CD4-positive, alpha-beta T cell treated with Interleukin-21 for 1 hour (primary cell): ENCODE results near the gene GPR3.
"Not testable (repeated sequence)": the region's sequence is repeated elsewhere in the genome, so short reads cannot be mapped to it uniquely, and the experiment has no call there.

ENCODE experiments used
- DNase-seq: peaks from one replicate; pipeline ENCODE4 v3.0.0-alpha.2; 2020

Gene GPR3

GRCh38 chr1:27380224-27380623, 12.2 kb upstream of the GPR3 start:
- DNase-seq = no peak

GRCh38 chr1:27380766-27381733, 11.4 kb upstream of the GPR3 start:
- no peak for DNase-seq

GRCh38 chr1:27381969-27382762, 10.3 kb upstream of the GPR3 start:
- DNase-seq = no peak

GRCh38 chr1:27383039-27383605, 9.3 kb upstream of the GPR3 start, which contains the start of gene CD164L2:
CD164L2 (minus strand) TSS chr1:27383333; CDS start chr1:27383239, 94 bp downstream.
- DNase-seq = peak; percentile 40

GRCh38 chr1:27383661-27384060, 8.8 kb upstream of the GPR3 start:
- DNase-seq = no peak

- not testable (repeated sequence) for DNase-seq
Observed at GRCh38 chr1:27384797-27385196, 7.6 kb upstream of the GPR3 start.

GRCh38 chr1:27388337-27389005, 4.0 kb upstream of the GPR3 start:
- DNase-seq = peak; percentile 78

- peak; percentile 44 for DNase-seq
Observed at GRCh38 chr1:27391511-27392095, 819 bp upstream of the GPR3 start.

GRCh38 chr1:27392778-27393635, 585 bp downstream of the GPR3 start:
- no peak for DNase-seq

- DNase-seq = no peak
Observed at GRCh38 chr1:27393641-27394281, 1.3 kb downstream of the GPR3 start.

- DNase-seq = no peak
Observed at GRCh38 chr1:27394282-27394658, 1.8 kb downstream of the GPR3 start.

- DNase-seq = no peak
Observed at GRCh38 chr1:27394925-27395324, 2.5 kb downstream of the GPR3 start.

GRCh38 chr1:27395441-27396195, 3.2 kb downstream of the GPR3 start:
- DNase-seq = peak; percentile 88

- DNase-seq = no peak
Observed at GRCh38 chr1:27397110-27397509, 4.7 kb downstream of the GPR3 start.

GRCh38 chr1:27397749-27398148, 5.3 kb downstream of the GPR3 start:
- no peak for DNase-seq

- no peak for DNase-seq
Observed at GRCh38 chr1:27398405-27399149, 6.2 kb downstream of the GPR3 start.

GRCh38 chr1:27399251-27400025, 7.0 kb downstream of the GPR3 start:
- no peak for DNase-seq
